ENCODE data around the gene SCGB1C1. TPM values are rescaled to one million over a fixed set of nuclear protein-coding genes. Genes with fewer than 3 reads are reported as not detected.

SCGB1C1 gene
- total and polyA plus RNA-seq, 4 donors = not detected

GRCh38 chr11:214083-214482 is 21.2 kb downstream of the SCGB1C1 start:
- Histone ChIP-seq H3K27me3 (ENCODE audit: control insufficient read depth in 4 of 4, insufficient read depth in 4 of 4, low read length in 3 of 4) (no peaks in the 10 kb centered on the region), H3K4me1 (ENCODE audit: control insufficient read depth in 4 of 4, insufficient read depth in 4 of 4, low read length in 3 of 4) (peaks cover 5 to 16% (median 14%) of the 10 kb centered on the region in 4 donors), H3K9me3 (ENCODE audit: control insufficient read depth in 4 of 4, low read length in 3 of 4) (no peaks in the 10 kb centered on the region), H3K9ac (ENCODE audit: low read depth in 1 of 2, low read length in 2 of 2) (no peak overlapping the region), H3K27ac (ENCODE audit: low read depth in 1 of 2, low read length in 2 of 2) (no peak overlapping the region), H3K4me3 (ENCODE audit: low read depth in 1 of 3, low read length in 3 of 3) (no peak overlapping the region), H3K36me3 (ENCODE audit: control insufficient read depth in 4 of 4, insufficient read depth in 3 of 4, low read depth in 1 of 4, low read length in 3 of 4) (peaks cover 11 to 63% (median 49%) of the 10 kb centered on the region in 4 donors)
- DNase-seq (ENCODE audit: low spot score) = no peak
- 93% methylated on average over 7 of the region's 7 CpGs for WGBS
- TF ChIP-seq RAD21 (IDR thresholded peaks at IDR 0.05) (no peak), HNF4A (conservative IDR thresholded peaks at IDR 0.05) (no peak), GABPA (IDR thresholded peaks at IDR 0.05 in 1 of 2, conservative IDR thresholded peaks at IDR 0.05 in 1 of 2) (no peak), SP1 (IDR thresholded peaks at IDR 0.05) (no peak), ZBTB33 (IDR thresholded peaks at IDR 0.05) (no peak), EGR1 (IDR thresholded peaks at IDR 0.05; ENCODE audit: low read depth in 2 of 2) (no peak), HNF4G (IDR thresholded peaks at IDR 0.05) (no peak), TAF1 (conservative IDR thresholded peaks at IDR 0.05) (no peak)
- TF ChIP-seq, protein P1, sequence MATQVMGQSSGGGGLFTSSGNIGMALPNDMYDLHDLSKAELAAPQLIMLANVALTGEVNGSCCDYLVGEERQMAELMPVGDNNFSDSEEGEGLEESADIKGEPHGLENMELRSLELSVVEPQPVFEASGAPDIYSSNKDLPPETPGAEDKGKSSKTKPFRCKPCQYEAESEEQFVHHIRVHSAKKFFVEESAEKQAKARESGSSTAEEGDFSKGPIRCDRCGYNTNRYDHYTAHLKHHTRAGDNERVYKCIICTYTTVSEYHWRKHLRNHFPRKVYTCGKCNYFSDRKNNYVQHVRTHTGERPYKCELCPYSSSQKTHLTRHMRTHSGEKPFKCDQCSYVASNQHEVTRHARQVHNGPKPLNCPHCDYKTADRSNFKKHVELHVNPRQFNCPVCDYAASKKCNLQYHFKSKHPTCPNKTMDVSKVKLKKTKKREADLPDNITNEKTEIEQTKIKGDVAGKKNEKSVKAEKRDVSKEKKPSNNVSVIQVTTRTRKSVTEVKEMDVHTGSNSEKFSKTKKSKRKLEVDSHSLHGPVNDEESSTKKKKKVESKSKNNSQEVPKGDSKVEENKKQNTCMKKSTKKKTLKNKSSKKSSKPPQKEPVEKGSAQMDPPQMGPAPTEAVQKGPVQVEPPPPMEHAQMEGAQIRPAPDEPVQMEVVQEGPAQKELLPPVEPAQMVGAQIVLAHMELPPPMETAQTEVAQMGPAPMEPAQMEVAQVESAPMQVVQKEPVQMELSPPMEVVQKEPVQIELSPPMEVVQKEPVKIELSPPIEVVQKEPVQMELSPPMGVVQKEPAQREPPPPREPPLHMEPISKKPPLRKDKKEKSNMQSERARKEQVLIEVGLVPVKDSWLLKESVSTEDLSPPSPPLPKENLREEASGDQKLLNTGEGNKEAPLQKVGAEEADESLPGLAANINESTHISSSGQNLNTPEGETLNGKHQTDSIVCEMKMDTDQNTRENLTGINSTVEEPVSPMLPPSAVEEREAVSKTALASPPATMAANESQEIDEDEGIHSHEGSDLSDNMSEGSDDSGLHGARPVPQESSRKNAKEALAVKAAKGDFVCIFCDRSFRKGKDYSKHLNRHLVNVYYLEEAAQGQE (IDR thresholded peaks at IDR 0.05) = no peak

- peaks cover 11 to 62% (median 44%) of the 10 kb centered on the region in 4 donors for H3K36me3 ChIP-seq (ENCODE audit: control insufficient read depth in 4 of 4, insufficient read depth in 3 of 4, low read depth in 1 of 4, low read length in 3 of 4)
- TF ChIP-seq GABPA (IDR thresholded peaks at IDR 0.05 in 1 of 2, conservative IDR thresholded peaks at IDR 0.05 in 1 of 2) (no peak), YY1 (IDR thresholded peaks at IDR 0.05) (no peak), RAD21 (IDR thresholded peaks at IDR 0.05) (no peak), CTCF (IDR thresholded peaks at IDR 0.05; ENCODE audit: low read depth, low read length, missing input control) (no peak), HNF4G (IDR thresholded peaks at IDR 0.05) (no peak), TAF1 (conservative IDR thresholded peaks at IDR 0.05) (no peak), EGR1 (IDR thresholded peaks at IDR 0.05; ENCODE audit: low read depth in 2 of 2) (no peak), ZBTB33 (IDR thresholded peaks at IDR 0.05) (no peak), JUND (IDR thresholded peaks at IDR 0.05) (no peak), SP1 (IDR thresholded peaks at IDR 0.05) (no peak), FOXA1 (IDR thresholded peaks at IDR 0.05) (no peak), FOXA2 (IDR thresholded peaks at IDR 0.05) (no peak), HNF4A (conservative IDR thresholded peaks at IDR 0.05) (no peak), NR2F2 (IDR thresholded peaks at IDR 0.05) (no peak), RXRA (IDR thresholded peaks at IDR 0.05) (no peak), ATF3 (IDR thresholded peaks at IDR 0.05) (no peak)
- TF ChIP-seq, protein P2, sequence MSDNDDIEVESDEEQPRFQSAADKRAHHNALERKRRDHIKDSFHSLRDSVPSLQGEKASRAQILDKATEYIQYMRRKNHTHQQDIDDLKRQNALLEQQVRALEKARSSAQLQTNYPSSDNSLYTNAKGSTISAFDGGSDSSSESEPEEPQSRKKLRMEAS (IDR thresholded peaks at IDR 0.05) = no peak
- TF ChIP-seq, protein P1 (IDR thresholded peaks at IDR 0.05) = no peak
- H3K27me3 ChIP-seq (ENCODE audit: control insufficient read depth in 4 of 4, insufficient read depth in 4 of 4, low read length in 3 of 4) = no peaks in the 10 kb centered on the region
- no peaks in the 10 kb centered on the region for H3K9me3 ChIP-seq (ENCODE audit: control insufficient read depth in 4 of 4, low read length in 3 of 4)
- WGBS = 86% methylated on average over 4 of the region's 4 CpGs
- no peak overlapping the region for H3K4me3 ChIP-seq (ENCODE audit: low read depth in 1 of 3, low read length in 3 of 3)
- no peak overlapping the region for H3K9ac ChIP-seq (ENCODE audit: low read depth in 1 of 2, low read length in 2 of 2)
- H3K4me1 ChIP-seq (ENCODE audit: control insufficient read depth in 4 of 4, insufficient read depth in 4 of 4, low read length in 3 of 4) = peaks cover 0 to 1% (median 0%) of the 10 kb centered on the region in 4 donors
- no peak for DNase-seq (ENCODE audit: low spot score)
- no peak overlapping the region for H3K27ac ChIP-seq (ENCODE audit: low read depth in 1 of 2, low read length in 2 of 2)
Observed at GRCh38 chr11:215581-216037, 22.7 kb downstream of the SCGB1C1 start.
